Right atrium auricular region (tissue), 2 donors: ENCODE data around the gene RPL10. TPM values are rescaled to one million over a fixed set of nuclear protein-coding genes. Genes with fewer than 3 reads are reported as not detected.

Source experiments
- DNase-seq: peaks from one replicate; pipeline ENCODE4 v3.0.0-alpha.2; 2019; ENCODE audit warnings: low spot score
- H3K27ac ChIP-seq, 2 donors: fragments of 200-600 bp; sonication (generic); 1 replicate in 1 of 2; 2 replicates in 1 of 2; pipeline ENCODE4 v1.5.1; 2016 to 2019
- H3K27me3 ChIP-seq, 2 donors: fragments of 200-600 bp; sonication (generic); one replicate each; pipeline versions ENCODE4 v1.5.1 to v1.6.0; 2017 to 2019
- H3K36me3 ChIP-seq: fragments of 200-600 bp; sonication (generic); one replicate; pipeline ENCODE4 v1.5.1; 2016
- H3K4me1 ChIP-seq, 2 donors: fragments of 200-600 bp; sonication (generic); one replicate each; pipeline versions ENCODE4 v1.5.1 to v1.6.0; 2017 to 2019
- H3K4me3 ChIP-seq, 2 donors: fragments of 200-600 bp; sonication (generic); 1 replicate in 1 of 2; 2 replicates in 1 of 2; pipeline ENCODE4 v1.5.1; 2017 to 2019; ENCODE audit warnings: mild to moderate bottlenecking in 1 of 2, moderate library complexity in 1 of 2
- H3K9me3 ChIP-seq, 2 donors: fragments of 200-600 bp; sonication (generic); one replicate each; pipeline ENCODE4 v1.5.1; 2019
- total RNA-seq, 2 donors: library from RNA; depleted of rRNA; stranded (reverse); fragments of >200 nt; gene quantifications; one replicate each; pipeline ENCODE4 v1.1.0, GENCODE V29; 2016
- TF ChIP-seq, protein P1 (sequence below), 2 donors: fragments of 200-600 bp; sonication (generic); IDR thresholded peaks; one replicate each; pipeline ENCODE4 v1.5.1; 2019; ENCODE audit warnings: antibody characterized with exemption in 2 of 2

The RPL10 gene
- total RNA-seq = 1,000 to 10,000 TPM; 1,667 to 4,587 TPM

DNA sequence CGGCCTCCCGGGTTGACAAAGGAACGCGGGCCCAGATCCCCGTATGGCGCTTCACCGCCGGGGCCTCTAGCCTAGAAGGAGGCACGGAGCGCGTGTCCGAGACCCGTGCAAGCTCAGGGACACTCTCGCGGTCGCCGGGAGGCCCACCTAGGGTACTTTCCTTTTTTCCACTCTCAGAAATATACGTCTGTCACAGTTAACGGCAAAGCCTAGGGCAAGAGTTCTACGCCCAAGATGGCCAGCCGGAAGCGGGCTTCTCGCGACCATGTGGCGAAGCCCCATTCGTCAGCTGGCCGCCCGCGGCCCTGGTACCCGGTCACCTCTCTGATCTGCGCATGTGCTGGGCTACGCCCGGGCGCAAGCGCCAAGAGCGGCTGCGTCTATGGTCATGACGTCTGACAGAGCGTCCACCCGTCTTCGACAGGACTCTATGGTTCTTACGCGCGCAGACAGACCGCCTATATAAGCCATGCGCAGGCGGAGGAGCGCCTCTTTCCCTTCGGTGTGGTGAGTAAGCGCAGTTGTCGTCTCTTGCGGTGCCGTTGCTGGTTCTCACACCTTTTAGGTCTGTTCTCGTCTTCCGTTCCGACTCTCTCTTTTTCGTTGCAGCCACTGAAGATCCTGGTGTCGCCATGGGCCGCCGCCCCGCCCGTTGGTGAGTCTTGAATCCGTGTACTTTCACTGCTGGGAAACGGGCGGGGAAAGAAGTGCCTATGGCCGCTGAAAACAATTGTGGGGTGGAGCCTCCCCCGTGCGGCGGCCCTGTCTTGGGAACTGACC lies at the start of gene RPL10:
Gene RPL10, plus strand, starts transcription at position 490 of the 780 bp plus-strand sequence. Its CDS starts 143 bp downstream, at position 633.
- Histone ChIP-seq H3K27me3 (no peaks in the 10 kb centered on the region), H3K4me1 (peaks cover 0 to 18% of the 10 kb centered on the region in 2 donors), H3K4me3 (peak within 1 kb of the TSS; percentile 59 to 76), H3K9me3 (no peaks in the 10 kb centered on the region), H3K27ac (peak within 1 kb of the TSS; percentile 89 to 99), H3K36me3 (peaks cover 27% of the 10 kb centered on the region)
- DNase-seq = peak; percentile 96
- TF ChIP-seq, protein P1, sequence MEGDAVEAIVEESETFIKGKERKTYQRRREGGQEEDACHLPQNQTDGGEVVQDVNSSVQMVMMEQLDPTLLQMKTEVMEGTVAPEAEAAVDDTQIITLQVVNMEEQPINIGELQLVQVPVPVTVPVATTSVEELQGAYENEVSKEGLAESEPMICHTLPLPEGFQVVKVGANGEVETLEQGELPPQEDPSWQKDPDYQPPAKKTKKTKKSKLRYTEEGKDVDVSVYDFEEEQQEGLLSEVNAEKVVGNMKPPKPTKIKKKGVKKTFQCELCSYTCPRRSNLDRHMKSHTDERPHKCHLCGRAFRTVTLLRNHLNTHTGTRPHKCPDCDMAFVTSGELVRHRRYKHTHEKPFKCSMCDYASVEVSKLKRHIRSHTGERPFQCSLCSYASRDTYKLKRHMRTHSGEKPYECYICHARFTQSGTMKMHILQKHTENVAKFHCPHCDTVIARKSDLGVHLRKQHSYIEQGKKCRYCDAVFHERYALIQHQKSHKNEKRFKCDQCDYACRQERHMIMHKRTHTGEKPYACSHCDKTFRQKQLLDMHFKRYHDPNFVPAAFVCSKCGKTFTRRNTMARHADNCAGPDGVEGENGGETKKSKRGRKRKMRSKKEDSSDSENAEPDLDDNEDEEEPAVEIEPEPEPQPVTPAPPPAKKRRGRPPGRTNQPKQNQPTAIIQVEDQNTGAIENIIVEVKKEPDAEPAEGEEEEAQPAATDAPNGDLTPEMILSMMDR (IDR thresholded peaks at IDR 0.05) = no peak

DNA sequence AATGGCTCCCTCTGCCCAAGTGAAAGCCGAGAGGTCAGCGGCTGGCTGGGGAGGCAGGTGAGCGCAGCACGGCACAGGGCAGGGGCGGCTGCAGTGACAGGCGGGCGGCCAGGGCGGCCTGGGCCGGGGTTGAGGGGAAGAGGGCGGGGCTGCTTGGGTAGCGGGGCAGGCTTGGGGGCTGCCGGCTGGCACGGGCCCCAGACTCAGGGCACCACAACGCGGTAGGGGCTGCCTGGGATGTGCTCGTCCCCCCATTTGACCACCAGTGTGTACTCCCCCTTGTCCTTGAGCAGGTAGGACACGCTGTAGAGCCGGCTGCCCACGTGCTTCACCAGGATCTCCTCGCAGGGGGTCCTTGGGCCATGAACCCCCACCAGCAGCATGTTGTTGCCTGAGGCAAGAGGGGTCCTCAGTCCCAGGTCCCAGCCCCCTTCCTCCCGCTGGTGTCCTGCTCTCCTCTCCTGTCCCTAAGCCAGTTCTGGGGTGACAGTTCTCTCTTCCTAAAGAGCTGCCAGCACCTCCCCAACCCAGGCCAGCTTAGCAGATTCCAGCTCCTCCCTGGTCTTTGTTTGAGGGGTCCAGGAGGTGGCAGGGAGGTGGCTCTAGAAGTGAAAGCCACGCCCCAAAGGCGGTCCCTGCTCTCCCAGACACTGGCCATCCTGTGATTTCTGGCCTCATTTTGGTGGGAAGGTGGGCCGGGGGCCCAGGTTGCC lies 49.4 kb upstream of the RPL10 start:
- TF ChIP-seq, protein P1 (IDR thresholded peaks at IDR 0.05) = no peak
- H3K27ac ChIP-seq = peak overlapping the region in 1 of 2 donors; percentile 46
- no peaks in the 10 kb centered on the region for H3K4me1 ChIP-seq
- H3K4me3 ChIP-seq = no peak overlapping the region
- H3K36me3 ChIP-seq = peaks cover 52% of the 10 kb centered on the region
- H3K27me3 ChIP-seq = no peaks in the 10 kb centered on the region
- DNase-seq = no peak
- no peaks in the 10 kb centered on the region for H3K9me3 ChIP-seq

- H3K4me1 ChIP-seq = no peaks in the 10 kb centered on the region
- DNase-seq = no peak
- H3K4me3 ChIP-seq = no peak overlapping the region
- H3K9me3 ChIP-seq = no peaks in the 10 kb centered on the region
- peaks cover 58% of the 10 kb centered on the region for H3K36me3 ChIP-seq
- no peaks in the 10 kb centered on the region for H3K27me3 ChIP-seq
- H3K27ac ChIP-seq = no peak overlapping the region
- TF ChIP-seq, protein P1 (IDR thresholded peaks at IDR 0.05) = no peak
These were observed 48.7 kb upstream of the RPL10 start for GRCh38 chrX:154349359-154349935.

GRCh38 chrX:154349979-154350378 lies 48.2 kb upstream of the RPL10 start:
- TF ChIP-seq, protein P1 (IDR thresholded peaks at IDR 0.05) = no peak
- no peak overlapping the region for H3K27ac ChIP-seq
- no peak for DNase-seq
- H3K27me3 ChIP-seq = no peaks in the 10 kb centered on the region
- H3K4me3 ChIP-seq = no peak overlapping the region
- H3K4me1 ChIP-seq = no peaks in the 10 kb centered on the region
- H3K9me3 ChIP-seq = no peaks in the 10 kb centered on the region
- H3K36me3 ChIP-seq = peaks cover 63% of the 10 kb centered on the region

GRCh38 chrX:154350429-154351182 lies 47.6 kb upstream of the RPL10 start:
- Histone ChIP-seq H3K27me3 (no peaks in the 10 kb centered on the region), H3K9me3 (no peaks in the 10 kb centered on the region), H3K4me1 (no peaks in the 10 kb centered on the region), H3K36me3 (peaks cover 70% of the 10 kb centered on the region), H3K27ac (peak overlapping the region in 1 of 2 donors; percentile 11), H3K4me3 (no peak overlapping the region)
- no peak for DNase-seq
- TF ChIP-seq, protein P1 (IDR thresholded peaks at IDR 0.05) = no peak
